HepG2 (cell line): ENCODE data around the gene DUSP8.

Source experiments
- ARNT ChIP-seq: fragments of 450-650 bp; IDR thresholded peaks from 2 replicates; pipeline ENCODE4 v1.6.1; 2017
- BRCA1 ChIP-seq: sonication (generic); formaldehyde crosslinking; IDR thresholded peaks from 2 replicates; pipeline ENCODE4 v1.4.0; 2020; ENCODE audit warnings: missing genetic modification reagents
- EZH2 ChIP-seq: conservative IDR thresholded peaks from 2 replicates; pipeline ENCODE4 v1.6.1; 2012; ENCODE audit warnings: mild to moderate bottlenecking, low read depth, low read length, moderate library complexity
- GATAD2A ChIP-seq: IDR thresholded peaks from 2 replicates; pipeline ENCODE4 v1.6.1; 2016
- HDAC1 ChIP-seq: sonication (generic); formaldehyde crosslinking; IDR thresholded peaks from 2 replicates; pipeline ENCODE4 v1.5.1; 2020; ENCODE audit warnings: mild to moderate bottlenecking, missing genetic modification reagents
- KAT8 ChIP-seq: IDR thresholded peaks from 2 replicates; pipeline ENCODE4 v1.6.1; 2016; ENCODE audit warnings: missing genetic modification reagents, missing compliant biosample characterization
- POLR2AphosphoS5 ChIP-seq: IDR thresholded peaks from 2 replicates; pipeline ENCODE4 v1.6.1; 2012; ENCODE audit warnings: low read depth, low read length
- ZNF143 ChIP-seq: sonication (generic); formaldehyde crosslinking; IDR thresholded peaks from 2 replicates; pipeline ENCODE4 v1.4.0; 2020; ENCODE audit warnings: missing genetic modification reagents
- ZNF17 ChIP-seq: sonication (generic); formaldehyde crosslinking; IDR thresholded peaks from 2 replicates; pipeline ENCODE4 v1.5.0; 2020; ENCODE audit warnings: mild to moderate bottlenecking, missing genetic modification reagents
- ZNF276 ChIP-seq: sonication (generic); formaldehyde crosslinking; IDR thresholded peaks from 2 replicates; pipeline ENCODE4 v1.4.0; 2020; ENCODE audit warnings: mild to moderate bottlenecking, low read depth, missing genetic modification reagents
- ZNF672 ChIP-seq: sonication (generic); formaldehyde crosslinking; IDR thresholded peaks from 2 replicates; pipeline ENCODE4 v1.8.1; 2022; ENCODE audit warnings: missing genetic modification reagents
- TF ChIP-seq, protein P1 (sequence below): sonication (generic); formaldehyde crosslinking; IDR thresholded peaks from 2 replicates; pipeline ENCODE4 v1.5.0; 2020; ENCODE audit warnings: mild to moderate bottlenecking, missing genetic modification reagents, moderate library complexity
- TF ChIP-seq, protein P2 (sequence below): sonication (generic); formaldehyde crosslinking; IDR thresholded peaks from 2 replicates; pipeline ENCODE4 v1.4.0; 2020; ENCODE audit warnings: mild to moderate bottlenecking, missing genetic modification reagents
- TF ChIP-seq, protein P3 (sequence below): sonication (generic); formaldehyde crosslinking; IDR thresholded peaks from 2 replicates; pipeline ENCODE4 v1.4.0; 2020; ENCODE audit warnings: missing genetic modification reagents, borderline replicate concordance

DNA sequence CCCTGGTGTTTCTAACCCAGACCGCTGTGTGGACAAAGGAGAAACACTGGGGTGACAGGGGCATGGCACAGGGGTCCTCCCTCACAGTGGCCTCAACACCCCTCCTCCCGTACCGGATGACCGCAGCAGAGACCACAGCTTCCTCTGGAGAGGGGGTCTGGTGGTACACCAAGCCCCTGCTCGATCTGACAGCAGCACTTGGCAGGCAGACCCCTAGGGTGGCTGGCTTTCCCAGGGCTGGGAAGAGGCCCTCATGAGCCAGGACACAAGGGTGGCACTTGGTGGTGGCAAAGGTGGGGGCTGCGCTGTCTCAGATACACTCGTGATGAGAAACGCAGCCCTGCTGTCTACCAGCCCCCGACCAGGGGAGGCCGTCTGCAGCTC lies 38.7 kb downstream of the DUSP8 start:
- TF ChIP-seq HDAC1 (CRISPR knock-in tag) (no peak), ZNF17 (no peak), ZNF143 (CRISPR knock-in tag) (no peak), ZNF276 (CRISPR knock-in tag) (no peak), BRCA1 (CRISPR knock-in tag) (no peak), EZH2 (no peak), GATAD2A (CRISPR knock-in tag) (no peak), ARNT (no peak), POLR2AphosphoS5 (no peak), ZNF672 (no peak), KAT8 (no peak)
- TF ChIP-seq, protein P1, sequence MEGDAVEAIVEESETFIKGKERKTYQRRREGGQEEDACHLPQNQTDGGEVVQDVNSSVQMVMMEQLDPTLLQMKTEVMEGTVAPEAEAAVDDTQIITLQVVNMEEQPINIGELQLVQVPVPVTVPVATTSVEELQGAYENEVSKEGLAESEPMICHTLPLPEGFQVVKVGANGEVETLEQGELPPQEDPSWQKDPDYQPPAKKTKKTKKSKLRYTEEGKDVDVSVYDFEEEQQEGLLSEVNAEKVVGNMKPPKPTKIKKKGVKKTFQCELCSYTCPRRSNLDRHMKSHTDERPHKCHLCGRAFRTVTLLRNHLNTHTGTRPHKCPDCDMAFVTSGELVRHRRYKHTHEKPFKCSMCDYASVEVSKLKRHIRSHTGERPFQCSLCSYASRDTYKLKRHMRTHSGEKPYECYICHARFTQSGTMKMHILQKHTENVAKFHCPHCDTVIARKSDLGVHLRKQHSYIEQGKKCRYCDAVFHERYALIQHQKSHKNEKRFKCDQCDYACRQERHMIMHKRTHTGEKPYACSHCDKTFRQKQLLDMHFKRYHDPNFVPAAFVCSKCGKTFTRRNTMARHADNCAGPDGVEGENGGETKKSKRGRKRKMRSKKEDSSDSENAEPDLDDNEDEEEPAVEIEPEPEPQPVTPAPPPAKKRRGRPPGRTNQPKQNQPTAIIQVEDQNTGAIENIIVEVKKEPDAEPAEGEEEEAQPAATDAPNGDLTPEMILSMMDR (CRISPR knock-in tag) = no peak
- TF ChIP-seq, protein P2, sequence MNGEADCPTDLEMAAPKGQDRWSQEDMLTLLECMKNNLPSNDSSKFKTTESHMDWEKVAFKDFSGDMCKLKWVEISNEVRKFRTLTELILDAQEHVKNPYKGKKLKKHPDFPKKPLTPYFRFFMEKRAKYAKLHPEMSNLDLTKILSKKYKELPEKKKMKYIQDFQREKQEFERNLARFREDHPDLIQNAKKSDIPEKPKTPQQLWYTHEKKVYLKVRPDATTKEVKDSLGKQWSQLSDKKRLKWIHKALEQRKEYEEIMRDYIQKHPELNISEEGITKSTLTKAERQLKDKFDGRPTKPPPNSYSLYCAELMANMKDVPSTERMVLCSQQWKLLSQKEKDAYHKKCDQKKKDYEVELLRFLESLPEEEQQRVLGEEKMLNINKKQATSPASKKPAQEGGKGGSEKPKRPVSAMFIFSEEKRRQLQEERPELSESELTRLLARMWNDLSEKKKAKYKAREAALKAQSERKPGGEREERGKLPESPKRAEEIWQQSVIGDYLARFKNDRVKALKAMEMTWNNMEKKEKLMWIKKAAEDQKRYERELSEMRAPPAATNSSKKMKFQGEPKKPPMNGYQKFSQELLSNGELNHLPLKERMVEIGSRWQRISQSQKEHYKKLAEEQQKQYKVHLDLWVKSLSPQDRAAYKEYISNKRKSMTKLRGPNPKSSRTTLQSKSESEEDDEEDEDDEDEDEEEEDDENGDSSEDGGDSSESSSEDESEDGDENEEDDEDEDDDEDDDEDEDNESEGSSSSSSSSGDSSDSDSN (CRISPR knock-in tag) = no peak
- TF ChIP-seq, protein P3, sequence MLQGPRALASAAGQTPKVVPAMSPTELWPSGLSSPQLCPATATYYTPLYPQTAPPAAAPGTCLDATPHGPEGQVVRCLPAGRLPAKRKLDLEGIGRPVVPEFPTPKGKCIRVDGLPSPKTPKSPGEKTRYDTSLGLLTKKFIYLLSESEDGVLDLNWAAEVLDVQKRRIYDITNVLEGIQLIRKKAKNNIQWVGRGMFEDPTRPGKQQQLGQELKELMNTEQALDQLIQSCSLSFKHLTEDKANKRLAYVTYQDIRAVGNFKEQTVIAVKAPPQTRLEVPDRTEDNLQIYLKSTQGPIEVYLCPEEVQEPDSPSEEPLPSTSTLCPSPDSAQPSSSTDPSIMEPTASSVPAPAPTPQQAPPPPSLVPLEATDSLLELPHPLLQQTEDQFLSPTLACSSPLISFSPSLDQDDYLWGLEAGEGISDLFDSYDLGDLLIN = no peak
